Endothelial cell of umbilical vein (primary cell): ENCODE data around the gene CHRND.

Experiments
- POLR2A ChIP-seq: IDR thresholded peaks from 2 replicates; pipeline ENCODE4 v1.6.1; 2012; ENCODE audit warnings: low read depth, mild to moderate bottlenecking, control low read depth, low read length
- TF ChIP-seq, protein P1 (sequence below), 2 donors: IDR thresholded peaks; 1 replicate in 1 of 2; 2 replicates in 1 of 2; pipeline ENCODE4 v1.5.1; 2011; ENCODE audit warnings: low read length in 2 of 2, mild to moderate bottlenecking in 2 of 2, moderate library complexity in 2 of 2, control low read depth in 1 of 2, inconsistent platforms in 1 of 2, low read depth in 1 of 2; ENCODE audit not compliant: insufficient read depth in 1 of 2; ENCODE audit errors: extremely low read depth in 1 of 2
- TF ChIP-seq, protein P2 (sequence below): IDR thresholded peaks from 2 replicates; pipeline ENCODE4 v1.6.1; 2011; ENCODE audit not compliant: insufficient read depth, insufficient read length

DNA sequence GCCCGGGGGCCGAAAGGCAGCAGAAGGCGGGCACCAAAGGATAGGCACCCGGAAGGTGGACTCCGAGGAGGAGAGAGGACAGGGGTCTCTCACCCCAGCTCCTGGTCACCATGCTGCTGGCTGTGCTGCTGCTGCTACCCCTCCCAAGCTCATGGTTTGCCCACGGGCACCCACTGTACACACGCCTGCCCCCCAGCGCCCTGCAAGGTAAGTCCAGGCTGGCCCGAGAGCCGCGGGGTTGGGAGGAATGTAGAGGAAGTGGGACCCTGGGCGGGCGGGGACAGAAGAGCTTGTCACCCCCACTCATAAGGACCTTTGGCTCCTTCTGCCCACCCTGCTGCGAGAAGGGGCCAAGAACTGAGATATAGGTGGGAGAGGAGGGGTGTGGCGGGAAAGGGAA, 5.5 kb upstream of the CHRND start:
- TF ChIP-seq, protein P1, sequence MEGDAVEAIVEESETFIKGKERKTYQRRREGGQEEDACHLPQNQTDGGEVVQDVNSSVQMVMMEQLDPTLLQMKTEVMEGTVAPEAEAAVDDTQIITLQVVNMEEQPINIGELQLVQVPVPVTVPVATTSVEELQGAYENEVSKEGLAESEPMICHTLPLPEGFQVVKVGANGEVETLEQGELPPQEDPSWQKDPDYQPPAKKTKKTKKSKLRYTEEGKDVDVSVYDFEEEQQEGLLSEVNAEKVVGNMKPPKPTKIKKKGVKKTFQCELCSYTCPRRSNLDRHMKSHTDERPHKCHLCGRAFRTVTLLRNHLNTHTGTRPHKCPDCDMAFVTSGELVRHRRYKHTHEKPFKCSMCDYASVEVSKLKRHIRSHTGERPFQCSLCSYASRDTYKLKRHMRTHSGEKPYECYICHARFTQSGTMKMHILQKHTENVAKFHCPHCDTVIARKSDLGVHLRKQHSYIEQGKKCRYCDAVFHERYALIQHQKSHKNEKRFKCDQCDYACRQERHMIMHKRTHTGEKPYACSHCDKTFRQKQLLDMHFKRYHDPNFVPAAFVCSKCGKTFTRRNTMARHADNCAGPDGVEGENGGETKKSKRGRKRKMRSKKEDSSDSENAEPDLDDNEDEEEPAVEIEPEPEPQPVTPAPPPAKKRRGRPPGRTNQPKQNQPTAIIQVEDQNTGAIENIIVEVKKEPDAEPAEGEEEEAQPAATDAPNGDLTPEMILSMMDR (IDR thresholded peaks at IDR 0.05; ENCODE audit: extremely low read depth in 1 of 2, insufficient read depth in 1 of 2, low read depth in 1 of 2, low read length in 2 of 2), result no peak
- no peak for TF ChIP-seq POLR2A
- TF ChIP-seq, protein P2, sequence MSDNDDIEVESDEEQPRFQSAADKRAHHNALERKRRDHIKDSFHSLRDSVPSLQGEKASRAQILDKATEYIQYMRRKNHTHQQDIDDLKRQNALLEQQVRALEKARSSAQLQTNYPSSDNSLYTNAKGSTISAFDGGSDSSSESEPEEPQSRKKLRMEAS, result no peak
